OCI-LY7 (cell line): ENCODE measurements around the gene ATP5MC2.

ENCODE experiments used
- EZH2phosphoT487 ChIP-seq: fragments of 200-600 bp; sonication (generic); IDR thresholded peaks from 2 replicates; pipeline ENCODE4 v1.6.1; 2018; ENCODE audit warnings: low read depth, borderline replicate concordance, mild to moderate bottlenecking, mixed run types, antibody characterized with exemption, low read length, moderate library complexity, mixed read lengths
- TF ChIP-seq, protein P1 (sequence below): fragments of 200-600 bp; sonication (generic); conservative IDR thresholded peaks from 2 replicates; pipeline ENCODE4 v1.5.1; 2014; ENCODE audit warnings: mild to moderate bottlenecking, antibody characterized with exemption, low read length, moderate library complexity, mixed read lengths

GRCh38 chr12:53624956-53625355 is 50.9 kb downstream of the ATP5MC2 start:
- TF ChIP-seq, protein P1, sequence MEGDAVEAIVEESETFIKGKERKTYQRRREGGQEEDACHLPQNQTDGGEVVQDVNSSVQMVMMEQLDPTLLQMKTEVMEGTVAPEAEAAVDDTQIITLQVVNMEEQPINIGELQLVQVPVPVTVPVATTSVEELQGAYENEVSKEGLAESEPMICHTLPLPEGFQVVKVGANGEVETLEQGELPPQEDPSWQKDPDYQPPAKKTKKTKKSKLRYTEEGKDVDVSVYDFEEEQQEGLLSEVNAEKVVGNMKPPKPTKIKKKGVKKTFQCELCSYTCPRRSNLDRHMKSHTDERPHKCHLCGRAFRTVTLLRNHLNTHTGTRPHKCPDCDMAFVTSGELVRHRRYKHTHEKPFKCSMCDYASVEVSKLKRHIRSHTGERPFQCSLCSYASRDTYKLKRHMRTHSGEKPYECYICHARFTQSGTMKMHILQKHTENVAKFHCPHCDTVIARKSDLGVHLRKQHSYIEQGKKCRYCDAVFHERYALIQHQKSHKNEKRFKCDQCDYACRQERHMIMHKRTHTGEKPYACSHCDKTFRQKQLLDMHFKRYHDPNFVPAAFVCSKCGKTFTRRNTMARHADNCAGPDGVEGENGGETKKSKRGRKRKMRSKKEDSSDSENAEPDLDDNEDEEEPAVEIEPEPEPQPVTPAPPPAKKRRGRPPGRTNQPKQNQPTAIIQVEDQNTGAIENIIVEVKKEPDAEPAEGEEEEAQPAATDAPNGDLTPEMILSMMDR: no peak
- no peak for TF ChIP-seq EZH2phosphoT487
